Upper lobe of left lung (tissue), 6 donors: ENCODE results near the gene TMEM175. TPM values are rescaled to one million over a fixed set of nuclear protein-coding genes. Genes with fewer than 3 reads are reported as not detected.
"Not testable (repeated sequence)": the region's sequence is repeated elsewhere in the genome, so short reads cannot be mapped to it uniquely, and the experiment has no call there.

Source experiments
- ATAC-seq, 2 donors: fragments of 200-7000 bp; cut with Tn5 transposase; one replicate each; pipeline ENCODE4 v1.9.1; 2022; ENCODE audit warnings: mild to moderate bottlenecking in 2 of 2, moderate library complexity in 2 of 2; ENCODE audit not compliant: low FRiP score in 2 of 2
- DNase-seq, 2 donors: peaks; one replicate each; pipeline ENCODE4 v3.0.0-alpha.2; 2019 to 2020
- H3K27ac ChIP-seq, 4 donors: fragments of 200-600 bp; sonication (generic); one replicate each; pipeline ENCODE4 v1.5.1; 2016 to 2019
- H3K27me3 ChIP-seq, 4 donors: fragments of 200-600 bp; sonication (generic); one replicate each; pipeline ENCODE4 v1.5.1; 2017 to 2019
- H3K36me3 ChIP-seq, 4 donors: fragments of 200-600 bp; sonication (generic); one replicate each; pipeline ENCODE4 v1.5.1; 2016 to 2019
- H3K4me1 ChIP-seq, 4 donors: fragments of 200-600 bp; sonication (generic); one replicate each; pipeline ENCODE4 v1.5.1; 2018 to 2019
- H3K4me3 ChIP-seq, 4 donors: fragments of 200-600 bp; sonication (generic); one replicate each; pipeline ENCODE4 v1.5.1; 2017 to 2019; ENCODE audit warnings: mild to moderate bottlenecking in 2 of 4, moderate library complexity in 1 of 4
- H3K9me3 ChIP-seq, 4 donors: fragments of 200-600 bp; sonication (generic); one replicate each; pipeline ENCODE4 v1.5.1; 2018 to 2019
- CTCF ChIP-seq, 6 experiments: fragments of 450-650 bp in 4 of 6; fragments of 200-600 bp in 2 of 6; sonication (generic) in 2 of 6; IDR thresholded peaks; one replicate each; pipeline ENCODE4 v1.5.1; 2016 to 2019; ENCODE audit warnings: antibody characterized with exemption in 6 of 6
- EP300 ChIP-seq, 4 donors: sonication (generic); formaldehyde crosslinking; IDR thresholded peaks; one replicate each; pipeline ENCODE4 v1.5.1; 2017; ENCODE audit warnings: antibody characterized with exemption in 4 of 4, control low read depth in 2 of 4
- POLR2A ChIP-seq, 4 donors: fragments of 450-650 bp; IDR thresholded peaks; one replicate each; pipeline ENCODE4 v1.5.1; 2016 to 2017; ENCODE audit warnings: antibody characterized with exemption in 4 of 4, mild to moderate bottlenecking in 2 of 4
- POLR2AphosphoS5 ChIP-seq, 2 donors: sonication (generic); formaldehyde crosslinking; IDR thresholded peaks; one replicate each; pipeline ENCODE4 v1.5.1; 2017; ENCODE audit warnings: antibody characterized with exemption in 2 of 2
- WGBS, 2 donors: methylation state at CpG; one replicate each; pipeline ENCODE4 v1.1.5; 2017 to 2018; 5-methylcytosine and 5-hydroxymethylcytosine counted together
- total RNA-seq, 6 donors: library from RNA; depleted of rRNA in 4 of 6; stranded (reverse); fragments of >200 nt in 4 of 6; gene quantifications; one replicate each; pipeline versions ENCODE4 v1.1.0 to v1.2.1, GENCODE V29; 2016 to 2021
- donor health status: DM: no; HTN: no; CAD: no; lungs with moderate emphysema.
- donor health status: DM: no; HTN: yes; CAD: no; lungs with severe emphysema.

Gene TMEM175
- total RNA-seq, 6 donors from 2014 or later, result 24.6 to 126 (median 41.8) TPM

DNA sequence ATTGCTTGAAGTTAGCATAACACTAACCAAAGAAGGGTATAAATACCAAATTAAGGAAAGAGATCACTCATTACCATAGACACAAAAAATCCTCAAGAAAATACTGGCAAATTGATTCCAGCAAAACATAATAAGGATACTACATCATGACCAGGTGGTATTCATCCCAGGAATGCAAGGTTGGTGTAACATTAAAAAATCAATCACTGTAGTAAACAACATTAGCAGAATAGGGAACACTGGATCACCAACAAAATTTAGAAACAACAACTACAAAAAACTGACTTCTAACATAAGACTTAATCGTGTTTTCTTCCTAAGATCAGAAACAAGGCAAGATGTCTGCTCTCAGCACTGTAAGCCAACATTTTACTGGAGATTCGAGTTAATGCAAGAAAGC lies 14.3 kb upstream of the TMEM175 start:
- peaks cover 14 to 49% (median 19%) of the 10 kb centered on the region in 4 donors for H3K4me1 ChIP-seq
- no peak for DNase-seq

GRCh38 chr4:918591-918990 lies 13.7 kb upstream of the TMEM175 start:
- not testable (repeated sequence) for ATAC-seq

More for the DNA sequence above, 14.3 kb upstream of the TMEM175 start:
- H3K27ac ChIP-seq, result no peak overlapping the region
- no peak overlapping the region for H3K4me3 ChIP-seq
- no peak for TF ChIP-seq CTCF (IDR thresholded peaks at IDR 0.05)
- TF ChIP-seq EP300 (IDR thresholded peaks at IDR 0.05), result no peak
- TF ChIP-seq POLR2A (IDR thresholded peaks at IDR 0.05), result no peak
- no peak for TF ChIP-seq POLR2AphosphoS5 (IDR thresholded peaks at IDR 0.05)
- WGBS, 2 donors, result 97 to 99% methylated on average over 2 of the region's 2 CpGs
- no peak for ATAC-seq
- H3K27me3 ChIP-seq, result no peaks in the 10 kb centered on the region
- no peaks in the 10 kb centered on the region for H3K9me3 ChIP-seq
- no peaks in the 10 kb centered on the region for H3K36me3 ChIP-seq

GRCh38 chr4:919004-919680 lies 13.1 kb upstream of the TMEM175 start:
- H3K4me3 ChIP-seq, H3K27me3 ChIP-seq, ATAC-seq, H3K27ac ChIP-seq, H3K9me3 ChIP-seq, H3K36me3 ChIP-seq: not testable (repeated sequence)
- 86 to 96% methylated on average over 10 to 14 of the region's 15 CpGs for WGBS, 2 donors
- peak in 1 of 2 donors; percentile 2 for DNase-seq
- peaks cover 12 to 55% (median 18%) of the 10 kb centered on the region in 4 donors for H3K4me1 ChIP-seq

More at GRCh38 chr4:918591-918990, 13.7 kb upstream of the TMEM175 start:
- H3K4me3 ChIP-seq, H3K9me3 ChIP-seq, H3K27me3 ChIP-seq, H3K36me3 ChIP-seq, H3K27ac ChIP-seq: not testable (repeated sequence)
- DNase-seq, result peak in 1 of 2 donors; percentile 9
- WGBS, 2 donors, result 79 to 91% methylated on average over 6 of the region's 6 CpGs
- H3K4me1 ChIP-seq, result peaks cover 12 to 50% (median 18%) of the 10 kb centered on the region in 4 donors

- Histone ChIP-seq H3K4me3 (no peak overlapping the region), H3K4me1 (peaks cover 8 to 56% (median 19%) of the 10 kb centered on the region in 4 donors), H3K27me3 (no peaks in the 10 kb centered on the region), H3K36me3 (no peaks in the 10 kb centered on the region), H3K9me3 (no peaks in the 10 kb centered on the region), H3K27ac (no peak overlapping the region)
- WGBS, 2 donors, result 88 to 92% methylated on average over 17 of the region's 17 CpGs
- ATAC-seq (no peak), DNase-seq (peak; percentile 12 to 70)
- TF ChIP-seq CTCF (IDR thresholded peaks at IDR 0.05) (no peak), POLR2A (IDR thresholded peaks at IDR 0.05) (no peak), EP300 (IDR thresholded peaks at IDR 0.05) (no peak), POLR2AphosphoS5 (IDR thresholded peaks at IDR 0.05) (no peak)
These were observed 10.4 kb upstream of the TMEM175 start for GRCh38 chr4:921830-922331.

- 66 to 74% methylated on average over 17 to 18 of the region's 18 CpGs for WGBS, 2 donors
- Histone ChIP-seq H3K27ac (no peak overlapping the region), H3K4me3 (no peak overlapping the region), H3K27me3 (no peaks in the 10 kb centered on the region), H3K36me3 (peaks cover 0 to 3% (median 0%) of the 10 kb centered on the region in 4 donors), H3K4me1 (peaks cover 13 to 70% (median 30%) of the 10 kb centered on the region in 4 donors), H3K9me3 (no peaks in the 10 kb centered on the region)
- no peak for TF ChIP-seq CTCF (IDR thresholded peaks at IDR 0.05)
- no peak for TF ChIP-seq POLR2AphosphoS5 (IDR thresholded peaks at IDR 0.05)
- TF ChIP-seq EP300 (IDR thresholded peaks at IDR 0.05), result no peak
- no peak for TF ChIP-seq POLR2A (IDR thresholded peaks at IDR 0.05)
- ATAC-seq (peak in 1 of 2 donors; percentile 59), DNase-seq (peak in 1 of 2 donors; percentile 22)
These were observed 7.9 kb upstream of the TMEM175 start for GRCh38 chr4:924107-925096.
